Medulla oblongata (tissue), 1 donor: Measurements from ENCODE around the gene SNX27.
"Not testable (repeated sequence)": the region's sequence is repeated elsewhere in the genome, so short reads cannot be mapped to it uniquely, and the experiment has no call there.

ENCODE experiments used
- DNase-seq: peaks from one replicate; pipeline ENCODE4 v3.0.0-alpha.2; 2015; ENCODE audit errors: extremely low spot score

Gene SNX27

GRCh38 chr1:151639466-151639865 lies 27.6 kb downstream of the SNX27 start:
- no peak for DNase-seq

- DNase-seq, result no peak
Observed at GRCh38 chr1:151641229-151641628, 29.4 kb downstream of the SNX27 start.

- not testable (repeated sequence) for DNase-seq
Observed at GRCh38 chr1:151643085-151643484, 31.2 kb downstream of the SNX27 start.

- no peak for DNase-seq
Observed at GRCh38 chr1:151644001-151644400, 32.2 kb downstream of the SNX27 start.

GRCh38 chr1:151653397-151653796 lies 41.5 kb downstream of the SNX27 start:
- no peak for DNase-seq

- DNase-seq, result no peak
Observed at GRCh38 chr1:151655371-151655770, 43.5 kb downstream of the SNX27 start.

GRCh38 chr1:151661751-151662150 lies 49.9 kb downstream of the SNX27 start:
- peak; percentile 55 for DNase-seq

- DNase-seq, result no peak
Observed at GRCh38 chr1:151668090-151668489, 56.2 kb downstream of the SNX27 start.

GRCh38 chr1:151670036-151670675 lies 58.3 kb downstream of the SNX27 start:
- not testable (repeated sequence) for DNase-seq

- no peak for DNase-seq
Observed at GRCh38 chr1:151673407-151673806, 61.6 kb downstream of the SNX27 start.

- no peak for DNase-seq
Observed at GRCh38 chr1:151680391-151680790, 68.5 kb downstream of the SNX27 start.

GRCh38 chr1:151680826-151681225 lies 69.0 kb downstream of the SNX27 start:
- no peak for DNase-seq

GRCh38 chr1:151681923-151682322 lies 70.1 kb downstream of the SNX27 start:
- no peak for DNase-seq

- not testable (repeated sequence) for DNase-seq
Observed at GRCh38 chr1:151682901-151683300, 71.1 kb downstream of the SNX27 start.

- DNase-seq, result no peak
Observed at GRCh38 chr1:151684128-151684527, 72.3 kb downstream of the SNX27 start.

- no peak for DNase-seq
Observed at GRCh38 chr1:151686561-151686960, 74.7 kb downstream of the SNX27 start.

GRCh38 chr1:151689494-151689893 lies 77.6 kb downstream of the SNX27 start:
- no peak for DNase-seq

GRCh38 chr1:151692226-151692625 lies 80.4 kb downstream of the SNX27 start:
- DNase-seq, result no peak

GRCh38 chr1:151693057-151693651 lies 81.3 kb downstream of the SNX27 start:
- DNase-seq, result peak; percentile 59

- DNase-seq, result no peak
Observed at GRCh38 chr1:151701515-151701914, 89.7 kb downstream of the SNX27 start.

GRCh38 chr1:151702936-151703335 lies 91.1 kb downstream of the SNX27 start:
- DNase-seq, result no peak

GRCh38 chr1:151703813-151704212 lies 92.0 kb downstream of the SNX27 start:
- no peak for DNase-seq

- no peak for DNase-seq
Observed at GRCh38 chr1:151704246-151704645, 92.4 kb downstream of the SNX27 start.

- DNase-seq, result no peak
Observed at GRCh38 chr1:151705146-151705545, 93.3 kb downstream of the SNX27 start.
